Skin of body (tissue), 2 donors: ENCODE measurements around the gene SH2D6. TPM values are rescaled to one million over a fixed set of nuclear protein-coding genes. Genes with fewer than 3 reads are reported as not detected.

Experiments
- DNase-seq: peaks from one replicate; lab custom pipeline; 2025; lab: John Stamatoyannopoulos, UW
- total RNA-seq: library from RNA; depleted of rRNA; stranded (reverse); fragments of >200 nt; gene quantifications from one replicate; pipeline ENCODE4 v1.2.3, GENCODE V29; 2014

Gene SH2D6
- total RNA-seq, 1 donor from 2014 or later, result not detected

GRCh38 chr2:85421260-85422071 is 3.0 kb downstream of the SH2D6 start:
- DNase-seq, result no peak

GRCh38 chr2:85422072-85422457 is 3.6 kb downstream of the SH2D6 start:
- no peak for DNase-seq

GRCh38 chr2:85423525-85423924 is 5.0 kb downstream of the SH2D6 start:
- DNase-seq, result no peak

- no peak for DNase-seq
Observed at GRCh38 chr2:85425588-85425987, 7.1 kb downstream of the SH2D6 start.

- DNase-seq, result no peak
Observed at GRCh38 chr2:85427300-85427835, 8.9 kb downstream of the SH2D6 start.

GRCh38 chr2:85428343-85428881 is 9.9 kb downstream of the SH2D6 start:
- no peak for DNase-seq

GRCh38 chr2:85429213-85429923 is 10.9 kb downstream of the SH2D6 start:
- no peak for DNase-seq

- no peak for DNase-seq
Observed at GRCh38 chr2:85429924-85430289, 11.4 kb downstream of the SH2D6 start.

- peak; percentile 18 for DNase-seq
Observed at GRCh38 chr2:85430752-85431569, 12.4 kb downstream of the SH2D6 start.

- DNase-seq, result no peak
Observed at GRCh38 chr2:85431570-85432205, 13.2 kb downstream of the SH2D6 start.

GRCh38 chr2:85433511-85434089 is 15.1 kb downstream of the SH2D6 start:
- peak; percentile 49 for DNase-seq

- DNase-seq, result no peak
Observed at GRCh38 chr2:85434696-85435095, 16.2 kb downstream of the SH2D6 start.

GRCh38 chr2:85435220-85435958 is 16.9 kb downstream of the SH2D6 start:
- no peak for DNase-seq

- DNase-seq, result no peak
Observed at GRCh38 chr2:85435981-85436835, 17.7 kb downstream of the SH2D6 start.

- no peak for DNase-seq
Observed at GRCh38 chr2:85436836-85437487, 18.4 kb downstream of the SH2D6 start.

- DNase-seq, result peak; percentile 52
Observed at GRCh38 chr2:85437488-85438200, 19.1 kb downstream of the SH2D6 start.

GRCh38 chr2:85438201-85439024 is 19.9 kb downstream of the SH2D6 start:
- DNase-seq, result no peak
